CD4-positive, alpha-beta T cell (primary cell): ENCODE measurements around the gene KRT74. TPM values are rescaled to one million over a fixed set of nuclear protein-coding genes. Genes with fewer than 3 reads are reported as not detected.

Experiments used
- ATAC-seq: fragments of 200-7000 bp; cut with Tn5 transposase; one replicate; pipeline ENCODE4 v1.10.0; 2022; ENCODE audit warnings: mild to moderate bottlenecking; ENCODE audit not compliant: poor library complexity
- CTCF ChIA-PET: fragments of 350-600 bp; sonication (Branson Sonifier 250); formaldehyde crosslinking; loops from one replicate; lab custom pipeline; 2021; ENCODE audit warnings: antibody characterized with exemption, inconsistent platforms; lab: Charles Lee
- POLR2A ChIA-PET: fragments of 350-600 bp; sonication (Branson Sonifier 250); formaldehyde crosslinking; loops from one replicate; lab custom pipeline; 2021; ENCODE audit warnings: antibody characterized with exemption, inconsistent platforms; lab: Charles Lee
- DNase-seq, 14 experiments: peaks; one replicate each; pipeline ENCODE4 v3.0.0-alpha.2; 2013 to 2020; ENCODE audit warnings: mixed read lengths in 2 of 14
- H3K27ac ChIP-seq, 2 donors: one replicate each; pipeline versions ENCODE4 v1.5.1 to v1.7.0; 2013; ENCODE audit warnings: low read length in 2 of 2, low read depth in 1 of 2, mild to moderate bottlenecking in 1 of 2
- H3K27me3 ChIP-seq, 2 experiments: 1 replicate in 1 of 2; 2 replicates in 1 of 2; pipeline versions ENCODE4 v1.6.1 to v1.7.0; 2013; ENCODE audit warnings: low read length in 2 of 2, control low read depth in 1 of 2, mild to moderate bottlenecking in 1 of 2, moderate library complexity in 1 of 2; ENCODE audit not compliant: insufficient read depth in 2 of 2, control insufficient read depth in 1 of 2
- H3K36me3 ChIP-seq: one replicate; pipeline ENCODE4 v1.6.1; 2013; ENCODE audit warnings: low read length, control low read depth; ENCODE audit not compliant: insufficient read depth
- H3K4me1 ChIP-seq: one replicate; pipeline ENCODE4 v1.6.1; 2013; ENCODE audit warnings: low read length, control low read depth; ENCODE audit not compliant: insufficient read depth
- H3K4me3 ChIP-seq: one replicate; pipeline ENCODE4 v1.5.1; 2013; ENCODE audit warnings: mild to moderate bottlenecking, low read length, moderate library complexity
- H3K9me3 ChIP-seq, 2 experiments: 1 replicate in 1 of 2; 2 replicates in 1 of 2; pipeline versions ENCODE4 v1.6.1 to v1.7.0; 2013; ENCODE audit warnings: low read length in 2 of 2, mild to moderate bottlenecking in 2 of 2, control low read depth in 1 of 2, moderate library complexity in 1 of 2; ENCODE audit not compliant: control insufficient read depth in 1 of 2, insufficient read depth in 1 of 2
- H3K27ac Mint-ChIP-seq: one replicate; pipeline ENCODE4 v1.8.0; 2020; ENCODE audit warnings: mixed read lengths
- H3K27me3 Mint-ChIP-seq: one replicate; pipeline ENCODE4 v1.8.0; 2021; ENCODE audit warnings: mixed read lengths
- H3K36me3 Mint-ChIP-seq: one replicate; pipeline ENCODE4 v1.8.0; 2021; ENCODE audit warnings: low read depth, mixed read lengths
- H3K4me1 Mint-ChIP-seq: one replicate; pipeline ENCODE4 v1.8.0; 2021; ENCODE audit warnings: low read depth, mixed read lengths
- H3K4me3 Mint-ChIP-seq: one replicate; pipeline ENCODE4 v1.8.0; 2020; ENCODE audit warnings: mild to moderate bottlenecking, mixed read lengths
- H3K9me3 Mint-ChIP-seq: one replicate; pipeline ENCODE4 v1.8.0; 2020; ENCODE audit warnings: mixed read lengths
- intact Hi-C, 2 experiments: fragments of 100-400 bp; cut with DNase I in 1 of 2; cut with micrococcal nuclease in 1 of 2; formaldehyde crosslinking; loops; one replicate each; pipeline versions ENCODE4 v1.15.1 to v1.9.0; 2023 to 2025; cut with DNase I, micrococcal nuclease
- total RNA-seq, 174 experiments: library from RNA in 2 of 174; stranded (reverse) in 2 of 174; gene quantifications; one replicate each; pipeline ENCODE4 v1.2.3 and lab custom pipeline; 2021 to 2026
- TF ChIP-seq, protein P1 (sequence below): fragments of 200-600 bp; IDR thresholded peaks from one replicate; pipeline ENCODE4 v1.8.0; 2022; ENCODE audit warnings: antibody characterized with exemption, mild to moderate bottlenecking

Gene KRT74
- total RNA-seq, 2 experiments from 2014 or later = 0.30 to 0.34 TPM

DNA sequence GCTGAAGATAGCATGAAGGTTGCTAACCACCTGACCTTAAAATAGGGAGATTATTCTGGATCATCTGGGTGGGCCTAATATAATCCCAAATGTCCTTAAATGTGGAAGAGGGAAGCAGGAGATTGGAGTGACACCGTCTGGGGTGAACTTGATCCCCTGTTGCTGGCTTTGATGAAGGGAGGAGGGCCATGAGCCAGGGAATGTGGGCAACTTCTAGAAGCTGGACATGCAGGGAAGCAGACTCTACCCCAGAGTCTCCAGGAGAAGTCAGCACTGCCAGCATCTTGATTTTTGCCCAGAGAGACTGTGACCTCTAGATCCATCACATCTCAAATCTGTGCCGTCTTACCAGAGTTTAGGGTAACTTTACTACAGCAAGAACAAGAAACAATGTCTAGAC, 44.2 kb downstream of the KRT74 start:
- Histone ChIP-seq H3K9me3 (no peaks in the 10 kb centered on the region), H3K4me3 (no peak overlapping the region), H3K36me3 (no peaks in the 10 kb centered on the region), H3K27ac (no peak overlapping the region), H3K4me1 (peaks cover 2% of the 10 kb centered on the region), H3K27me3 (no peaks in the 10 kb centered on the region)
- Mint-ChIP-seq H3K36me3 (no peaks in the 10 kb centered on the region), H3K9me3 (no peaks in the 10 kb centered on the region), H3K27me3 (no peaks in the 10 kb centered on the region), H3K4me3 (no peak overlapping the region), H3K4me1 (no peaks in the 10 kb centered on the region), H3K27ac (no peak overlapping the region)
- TF ChIP-seq, protein P1, sequence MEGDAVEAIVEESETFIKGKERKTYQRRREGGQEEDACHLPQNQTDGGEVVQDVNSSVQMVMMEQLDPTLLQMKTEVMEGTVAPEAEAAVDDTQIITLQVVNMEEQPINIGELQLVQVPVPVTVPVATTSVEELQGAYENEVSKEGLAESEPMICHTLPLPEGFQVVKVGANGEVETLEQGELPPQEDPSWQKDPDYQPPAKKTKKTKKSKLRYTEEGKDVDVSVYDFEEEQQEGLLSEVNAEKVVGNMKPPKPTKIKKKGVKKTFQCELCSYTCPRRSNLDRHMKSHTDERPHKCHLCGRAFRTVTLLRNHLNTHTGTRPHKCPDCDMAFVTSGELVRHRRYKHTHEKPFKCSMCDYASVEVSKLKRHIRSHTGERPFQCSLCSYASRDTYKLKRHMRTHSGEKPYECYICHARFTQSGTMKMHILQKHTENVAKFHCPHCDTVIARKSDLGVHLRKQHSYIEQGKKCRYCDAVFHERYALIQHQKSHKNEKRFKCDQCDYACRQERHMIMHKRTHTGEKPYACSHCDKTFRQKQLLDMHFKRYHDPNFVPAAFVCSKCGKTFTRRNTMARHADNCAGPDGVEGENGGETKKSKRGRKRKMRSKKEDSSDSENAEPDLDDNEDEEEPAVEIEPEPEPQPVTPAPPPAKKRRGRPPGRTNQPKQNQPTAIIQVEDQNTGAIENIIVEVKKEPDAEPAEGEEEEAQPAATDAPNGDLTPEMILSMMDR = no peak
- CTCF ChIA-PET = no interaction called here
- POLR2A ChIA-PET = no interaction called here
- intact Hi-C loops = no loop called here
- DNase-seq = no peak
- ATAC-seq = no peak

DNA sequence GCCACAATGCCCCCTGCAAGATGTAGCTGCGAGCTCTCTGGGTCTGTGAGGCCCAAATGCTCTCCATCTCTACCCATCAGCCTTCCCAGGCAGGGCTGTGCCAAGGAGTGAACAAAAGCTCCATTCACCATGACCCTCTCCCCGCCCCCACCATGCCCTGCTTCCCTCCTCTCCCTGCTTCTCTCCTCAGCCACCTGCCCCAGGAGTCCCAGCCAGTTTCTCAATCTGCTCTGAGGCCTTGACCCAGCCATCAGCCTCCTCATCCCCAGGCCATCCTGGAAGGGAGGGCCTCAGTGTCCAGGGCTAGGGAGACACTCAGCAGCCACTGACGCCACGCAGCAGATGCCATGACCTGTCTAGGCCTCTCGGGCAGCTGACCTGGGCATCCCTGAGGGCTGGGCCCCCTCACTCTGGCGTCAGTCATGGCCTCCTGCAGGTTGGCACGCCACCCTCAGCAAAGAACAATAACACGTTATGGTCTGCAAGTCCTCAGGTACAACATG, 45.0 kb downstream of the KRT74 start:
- Mint-ChIP-seq H3K27me3 (no peaks in the 10 kb centered on the region), H3K27ac (no peak overlapping the region), H3K36me3 (no peaks in the 10 kb centered on the region), H3K9me3 (no peaks in the 10 kb centered on the region), H3K4me1 (no peaks in the 10 kb centered on the region), H3K4me3 (no peak overlapping the region)
- Histone ChIP-seq H3K4me3 (no peak overlapping the region), H3K4me1 (peaks cover 2% of the 10 kb centered on the region), H3K27ac (no peak overlapping the region), H3K36me3 (no peaks in the 10 kb centered on the region), H3K9me3 (no peaks in the 10 kb centered on the region), H3K27me3 (no peaks in the 10 kb centered on the region)
- ATAC-seq = no peak
- ChIA-PET CTCF (no interaction called here), POLR2A (no interaction called here)
- peak in 1 of 14 experiments; percentile 29 for DNase-seq
- intact Hi-C loops = no loop called here
- TF ChIP-seq, protein P1 = no peak

DNA sequence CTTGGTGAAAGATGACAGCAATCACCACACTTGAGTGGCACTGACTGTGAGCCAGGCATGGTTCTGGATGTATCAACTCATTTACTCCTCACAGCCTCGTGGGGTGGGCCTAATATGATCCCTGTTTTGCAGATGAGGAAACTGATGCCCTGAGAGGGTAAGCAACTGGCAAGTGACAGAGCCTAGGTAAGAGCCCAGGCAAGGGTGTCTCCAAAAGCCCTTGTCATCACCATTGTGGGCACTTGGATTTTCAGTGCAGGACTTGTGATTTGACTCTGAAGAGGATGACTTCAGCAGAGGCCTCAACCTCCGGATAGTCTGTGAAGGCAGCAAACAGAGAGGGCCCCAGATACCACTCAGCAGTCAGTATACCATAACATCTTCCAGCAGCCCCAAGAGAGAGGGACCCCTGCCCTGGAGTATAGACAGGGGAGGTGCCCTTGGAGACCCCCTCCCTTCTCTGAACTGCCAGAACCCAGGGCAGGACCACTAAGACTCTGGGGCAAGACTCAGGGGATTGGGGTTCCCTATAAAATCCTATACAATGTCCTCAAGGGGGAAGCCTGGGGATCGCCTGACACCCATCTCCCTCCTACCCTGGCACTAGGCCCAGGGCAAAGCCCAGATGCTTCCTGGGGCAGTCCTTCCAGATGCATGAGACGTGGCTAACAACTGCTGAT, 46.4 kb downstream of the KRT74 start:
- intact Hi-C loops = no loop called here
- TF ChIP-seq, protein P1 = no peak
- H3K4me3 ChIP-seq = no peak overlapping the region
- no peaks in the 10 kb centered on the region for H3K9me3 ChIP-seq
- H3K36me3 Mint-ChIP-seq = no peaks in the 10 kb centered on the region
- H3K4me1 ChIP-seq = peaks cover 2% of the 10 kb centered on the region
- ATAC-seq (no peak), DNase-seq (peak in 1 of 14 experiments; percentile 22)
- ChIA-PET CTCF (no interaction called here), POLR2A (no interaction called here)
- H3K27ac ChIP-seq = no peak overlapping the region
- no peaks in the 10 kb centered on the region for H3K4me1 Mint-ChIP-seq
- H3K4me3 Mint-ChIP-seq = no peak overlapping the region
- H3K27me3 Mint-ChIP-seq = no peaks in the 10 kb centered on the region
- no peaks in the 10 kb centered on the region for H3K36me3 ChIP-seq
- H3K9me3 Mint-ChIP-seq = no peaks in the 10 kb centered on the region
- H3K27ac Mint-ChIP-seq = no peak overlapping the region
- peaks cover 0 to 1% of the 10 kb centered on the region in 2 experiments for H3K27me3 ChIP-seq
